Sigmoid colon (tissue), 4 donors: ENCODE data around the gene POU2F2.

Source experiments
- CTCF ChIP-seq, 4 experiments: fragments of 450-650 bp in 3 of 4; fragments of 200-600 bp in 1 of 4; IDR thresholded peaks; one replicate each; pipeline ENCODE4 v1.5.1; 2016 to 2019; ENCODE audit warnings: antibody characterized with exemption in 4 of 4, mild to moderate bottlenecking in 3 of 4, moderate library complexity in 2 of 4
- POLR2AphosphoS5 ChIP-seq, 4 donors: sonication (generic); formaldehyde crosslinking; IDR thresholded peaks; one replicate each; pipeline ENCODE4 v1.6.1; 2017; ENCODE audit warnings: antibody characterized with exemption in 4 of 4

DNA sequence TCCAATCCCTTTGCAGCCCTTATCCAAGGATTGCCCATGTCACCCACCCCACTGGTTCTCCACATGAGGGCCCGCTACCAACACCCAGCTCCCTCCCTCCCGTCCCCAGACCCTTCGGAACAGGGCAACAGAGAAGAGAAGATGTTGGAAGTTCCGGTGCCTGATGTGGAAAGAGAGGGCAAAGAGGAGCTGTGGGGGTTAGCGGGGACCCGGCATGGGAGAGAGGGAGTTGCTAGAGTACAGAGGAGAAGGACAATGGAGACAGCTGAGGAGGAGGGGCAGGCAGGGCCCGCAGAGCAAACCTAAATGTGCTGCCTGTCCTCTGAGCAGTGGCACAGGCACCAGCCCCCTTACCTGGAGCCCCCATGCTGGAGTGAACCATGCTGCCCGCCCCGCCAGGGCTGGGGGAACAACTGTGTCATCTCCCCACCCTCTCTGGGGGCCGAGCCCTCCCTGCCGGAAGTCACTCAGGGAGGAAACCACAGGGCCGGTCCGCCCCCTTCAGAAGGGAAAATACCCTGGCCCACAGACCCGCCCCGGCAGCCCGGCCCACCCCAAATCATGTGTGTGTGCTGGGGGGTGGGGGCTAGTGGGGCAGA, at the start of gene POU2F2:
- TF ChIP-seq CTCF (IDR thresholded peaks at IDR 0.05), result no peak
- TF ChIP-seq POLR2AphosphoS5 (IDR thresholded peaks at IDR 0.05), result no peak
